Neural progenitor cell (in vitro differentiated cells): ENCODE data around the gene BAK1.

ENCODE experiments used
- EZH2 ChIP-seq: fragments of 200-600 bp; sonication (generic); IDR thresholded peaks from 2 replicates; pipeline ENCODE4 v1.6.1; 2017; ENCODE audit warnings: antibody characterized with exemption, mild to moderate bottlenecking, moderate library complexity
- EZH2phosphoT487 ChIP-seq: fragments of 200-600 bp; sonication (generic); IDR thresholded peaks from 2 replicates; pipeline ENCODE4 v1.6.1; 2017; ENCODE audit warnings: antibody characterized with exemption
- TF ChIP-seq, protein P1 (sequence below): fragments of 200-600 bp; sonication (generic); IDR thresholded peaks from 2 replicates; pipeline ENCODE4 v1.5.1; 2017; ENCODE audit warnings: antibody characterized with exemption, mild to moderate bottlenecking

DNA sequence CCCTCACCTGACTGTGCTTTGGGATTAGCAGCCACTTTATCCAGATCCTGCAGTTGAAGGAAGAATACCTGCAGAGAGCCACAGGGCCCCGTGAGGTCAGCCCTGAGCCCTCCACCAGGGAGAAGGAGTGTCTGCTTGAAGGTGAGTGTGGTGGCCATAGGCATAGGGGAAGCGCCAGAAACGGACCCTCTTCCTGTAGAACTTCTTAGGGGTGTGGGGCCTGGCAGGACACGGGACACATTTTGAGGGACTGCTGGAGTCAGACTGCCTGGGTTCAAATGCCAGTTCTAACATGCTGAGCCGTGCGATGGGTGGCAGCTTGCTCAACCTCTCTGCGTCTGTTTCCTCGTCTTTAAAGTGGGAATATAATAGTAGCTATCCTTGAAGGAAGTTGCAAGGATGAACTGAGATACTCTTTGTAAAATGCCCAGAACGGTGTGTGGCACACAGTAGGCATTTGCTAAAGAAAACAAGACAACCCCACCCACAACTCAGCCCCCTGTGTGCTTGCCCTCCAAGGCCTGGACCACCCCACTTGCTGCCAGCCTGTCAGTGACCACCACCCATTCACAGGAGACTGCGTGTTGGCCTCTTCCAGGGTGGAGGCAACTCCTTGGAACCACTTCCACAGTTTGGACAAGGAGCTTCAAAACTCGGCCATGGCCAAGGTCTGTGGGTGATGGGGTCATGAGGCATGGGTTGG is 4.8 kb upstream of the BAK1 start:
- TF ChIP-seq EZH2: no peak
- TF ChIP-seq, protein P1, sequence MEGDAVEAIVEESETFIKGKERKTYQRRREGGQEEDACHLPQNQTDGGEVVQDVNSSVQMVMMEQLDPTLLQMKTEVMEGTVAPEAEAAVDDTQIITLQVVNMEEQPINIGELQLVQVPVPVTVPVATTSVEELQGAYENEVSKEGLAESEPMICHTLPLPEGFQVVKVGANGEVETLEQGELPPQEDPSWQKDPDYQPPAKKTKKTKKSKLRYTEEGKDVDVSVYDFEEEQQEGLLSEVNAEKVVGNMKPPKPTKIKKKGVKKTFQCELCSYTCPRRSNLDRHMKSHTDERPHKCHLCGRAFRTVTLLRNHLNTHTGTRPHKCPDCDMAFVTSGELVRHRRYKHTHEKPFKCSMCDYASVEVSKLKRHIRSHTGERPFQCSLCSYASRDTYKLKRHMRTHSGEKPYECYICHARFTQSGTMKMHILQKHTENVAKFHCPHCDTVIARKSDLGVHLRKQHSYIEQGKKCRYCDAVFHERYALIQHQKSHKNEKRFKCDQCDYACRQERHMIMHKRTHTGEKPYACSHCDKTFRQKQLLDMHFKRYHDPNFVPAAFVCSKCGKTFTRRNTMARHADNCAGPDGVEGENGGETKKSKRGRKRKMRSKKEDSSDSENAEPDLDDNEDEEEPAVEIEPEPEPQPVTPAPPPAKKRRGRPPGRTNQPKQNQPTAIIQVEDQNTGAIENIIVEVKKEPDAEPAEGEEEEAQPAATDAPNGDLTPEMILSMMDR: no peak
- TF ChIP-seq EZH2phosphoT487: no peak
